Fibroblast of pulmonary artery (primary cell): ENCODE measurements around the gene KAT8.

Source experiments
- DNase-seq: peaks from one replicate; pipeline ENCODE4 v3.0.0-alpha.2; 2010; ENCODE audit warnings: low read depth
- H3K4me3 ChIP-seq: replicated peaks from 2 replicates; pipeline ENCODE4 v1.5.1; 2011; ENCODE audit warnings: low read depth, mild to moderate bottlenecking, control low read depth, low read length, moderate library complexity
- TF ChIP-seq, protein P1 (sequence below): IDR thresholded peaks from 2 replicates; pipeline ENCODE4 v1.5.1; 2011; ENCODE audit warnings: mild to moderate bottlenecking, control low read depth, low read length, inconsistent platforms; ENCODE audit errors: missing control alignments

The KAT8 gene

DNA sequence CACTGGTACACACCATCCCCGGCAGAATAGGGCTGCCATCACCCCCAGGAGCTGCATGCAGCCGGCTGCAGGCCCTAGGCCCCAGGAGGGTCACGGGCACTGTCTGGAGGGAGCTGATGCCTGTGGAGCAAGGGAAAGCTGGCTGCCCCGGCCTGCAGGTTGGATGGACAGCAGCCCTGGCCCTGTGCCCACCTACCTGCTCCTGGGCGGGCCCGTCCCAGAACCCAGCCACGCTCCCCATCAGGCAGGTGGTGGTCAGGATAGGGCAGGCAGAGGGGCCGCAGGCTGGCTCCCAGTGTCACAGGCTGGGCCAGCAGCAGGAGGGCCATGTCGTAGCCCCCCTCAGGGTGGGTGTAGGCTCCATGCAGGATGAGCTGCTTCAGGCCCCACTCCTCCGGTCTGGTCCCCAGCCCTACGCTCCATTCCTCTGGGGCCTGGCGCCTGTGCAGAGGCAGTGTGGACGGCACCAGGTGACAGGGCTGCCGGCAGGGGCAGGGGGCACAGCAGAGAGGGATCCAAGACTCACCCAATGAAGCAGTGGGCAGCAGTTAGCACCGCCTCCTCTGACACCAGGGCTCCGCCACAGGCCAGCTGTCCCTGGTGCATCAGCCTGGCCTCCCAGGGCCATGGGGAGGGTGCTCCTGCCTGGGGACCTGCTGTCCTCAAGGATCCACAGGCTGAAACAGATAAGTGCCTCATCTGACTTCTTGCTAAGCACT, 32.7 kb upstream of the KAT8 start:
- DNase-seq, result no peak
- H3K4me3 ChIP-seq, result no peak overlapping the region
- TF ChIP-seq, protein P1, sequence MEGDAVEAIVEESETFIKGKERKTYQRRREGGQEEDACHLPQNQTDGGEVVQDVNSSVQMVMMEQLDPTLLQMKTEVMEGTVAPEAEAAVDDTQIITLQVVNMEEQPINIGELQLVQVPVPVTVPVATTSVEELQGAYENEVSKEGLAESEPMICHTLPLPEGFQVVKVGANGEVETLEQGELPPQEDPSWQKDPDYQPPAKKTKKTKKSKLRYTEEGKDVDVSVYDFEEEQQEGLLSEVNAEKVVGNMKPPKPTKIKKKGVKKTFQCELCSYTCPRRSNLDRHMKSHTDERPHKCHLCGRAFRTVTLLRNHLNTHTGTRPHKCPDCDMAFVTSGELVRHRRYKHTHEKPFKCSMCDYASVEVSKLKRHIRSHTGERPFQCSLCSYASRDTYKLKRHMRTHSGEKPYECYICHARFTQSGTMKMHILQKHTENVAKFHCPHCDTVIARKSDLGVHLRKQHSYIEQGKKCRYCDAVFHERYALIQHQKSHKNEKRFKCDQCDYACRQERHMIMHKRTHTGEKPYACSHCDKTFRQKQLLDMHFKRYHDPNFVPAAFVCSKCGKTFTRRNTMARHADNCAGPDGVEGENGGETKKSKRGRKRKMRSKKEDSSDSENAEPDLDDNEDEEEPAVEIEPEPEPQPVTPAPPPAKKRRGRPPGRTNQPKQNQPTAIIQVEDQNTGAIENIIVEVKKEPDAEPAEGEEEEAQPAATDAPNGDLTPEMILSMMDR, result no peak

- TF ChIP-seq, protein P1, result no peak
- no peak for DNase-seq
- H3K4me3 ChIP-seq, result no peak overlapping the region
These were observed 32.1 kb upstream of the KAT8 start for GRCh38 chr16:31085411-31085810.

DNA sequence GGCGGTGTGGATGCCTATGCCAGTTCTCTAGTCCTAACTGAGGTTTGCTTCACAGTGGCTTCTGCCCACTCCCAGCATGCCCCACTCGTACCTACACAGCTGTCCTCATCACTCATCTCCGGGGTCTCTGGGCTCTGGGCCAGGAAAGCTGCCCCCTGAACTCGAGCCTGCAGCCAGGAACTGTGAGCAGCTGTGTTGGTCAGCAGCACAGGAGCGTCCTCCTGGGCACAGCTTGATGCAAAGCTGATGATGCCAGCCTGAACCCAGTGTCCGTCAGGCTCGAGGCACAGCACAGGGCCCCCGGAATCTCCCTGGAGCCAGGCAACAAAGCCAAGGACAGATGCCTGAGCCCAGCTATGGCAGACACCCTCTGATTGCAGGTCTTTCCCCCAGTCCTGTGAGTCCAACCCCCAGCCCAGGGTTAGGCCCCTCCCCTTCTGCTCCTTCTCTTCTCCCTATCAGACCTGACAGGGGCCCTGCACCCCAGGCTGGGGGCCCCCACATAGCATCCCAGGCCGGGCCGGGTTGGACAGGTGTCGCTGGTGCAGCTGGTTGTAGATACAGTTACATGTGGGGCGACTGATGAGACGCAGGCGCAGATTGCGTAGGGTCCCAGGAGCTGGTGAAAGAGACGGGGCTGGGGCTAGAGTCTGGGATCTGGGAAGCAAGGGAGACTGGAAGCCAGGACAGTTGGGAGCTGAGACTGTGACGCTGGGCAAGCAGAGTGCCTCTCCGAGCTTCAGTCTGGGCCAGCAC, 31.4 kb upstream of the KAT8 start:
- DNase-seq, result no peak
- H3K4me3 ChIP-seq, result no peak overlapping the region
- TF ChIP-seq, protein P1, result no peak

- no peak overlapping the region for H3K4me3 ChIP-seq
- TF ChIP-seq, protein P1, result no peak
- no peak for DNase-seq
These were observed 30.9 kb upstream of the KAT8 start for GRCh38 chr16:31086629-31086906.

- no peak for DNase-seq
- TF ChIP-seq, protein P1, result no peak
- no peak overlapping the region for H3K4me3 ChIP-seq
These were observed 30.0 kb upstream of the KAT8 start for GRCh38 chr16:31087481-31087880.

- DNase-seq, result no peak
- no peak overlapping the region for H3K4me3 ChIP-seq
- TF ChIP-seq, protein P1, result no peak
These were observed 29.5 kb upstream of the KAT8 start for GRCh38 chr16:31087971-31088370.
